Measurements from ENCODE around the gene NIPAL1.

- TF ChIP-seq CTCF (IDR thresholded peaks at IDR 0.05; ENCODE audit: insufficient read depth, low read length, poor library complexity, severe bottlenecking) = no peak
- TF ChIP-seq EZH2phosphoT487 (conservative IDR thresholded peaks at IDR 0.05; ENCODE audit: low read length) = no peak
These were observed 12.1 kb downstream of the NIPAL1 start for GRCh38 chr4:48028696-48029095.
